Ovary (tissue), 3 donors: ENCODE data around the gene OPN1MW.
"Not testable (repeated sequence)": the region's sequence is repeated elsewhere in the genome, so short reads cannot be mapped to it uniquely, and the experiment has no call there.

Source experiments
- CTCF ChIP-seq, 3 donors: fragments of 450-650 bp in 2 of 3; fragments of 200-600 bp in 1 of 3; IDR thresholded peaks; one replicate each; pipeline versions ENCODE4 v1.5.1 to v1.8.0; 2016 to 2022; ENCODE audit warnings: antibody characterized with exemption in 3 of 3, mild to moderate bottlenecking in 1 of 3
- EP300 ChIP-seq: sonication (generic); formaldehyde crosslinking; IDR thresholded peaks from one replicate; pipeline ENCODE4 v1.6.1; 2017; ENCODE audit warnings: antibody characterized with exemption
- POLR2A ChIP-seq: fragments of 450-650 bp; IDR thresholded peaks from one replicate; pipeline ENCODE4 v1.6.1; 2017; ENCODE audit warnings: antibody characterized with exemption, mild to moderate bottlenecking, moderate library complexity
- donor health status: DM: no; HTN: no; CAD: no.

DNA sequence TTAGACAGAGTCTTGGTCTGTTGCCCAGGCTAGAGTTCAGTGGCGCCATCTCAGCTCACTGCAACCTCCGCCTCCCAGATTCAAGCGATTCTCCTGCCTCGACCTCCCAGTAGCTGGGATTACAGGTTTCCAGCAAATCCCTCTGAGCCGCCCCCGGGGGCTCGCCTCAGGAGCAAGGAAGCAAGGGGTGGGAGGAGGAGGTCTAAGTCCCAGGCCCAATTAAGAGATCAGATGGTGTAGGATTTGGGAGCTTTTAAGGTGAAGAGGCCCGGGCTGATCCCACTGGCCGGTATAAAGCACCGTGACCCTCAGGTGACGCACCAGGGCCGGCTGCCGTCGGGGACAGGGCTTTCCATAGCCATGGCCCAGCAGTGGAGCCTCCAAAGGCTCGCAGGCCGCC is 37.1 kb downstream of the OPN1MW start, which contains the start of gene OPN1MW2:
- TF ChIP-seq CTCF (IDR thresholded peaks at IDR 0.05); POLR2A; EP300: not testable (repeated sequence)
